SIG-M5 (cell line): ENCODE results near the gene TCERG1L.

ENCODE experiments used
- DNase-seq: peaks from one replicate; lab custom pipeline; 2025; lab: John Stamatoyannopoulos, UW

Gene TCERG1L

DNA sequence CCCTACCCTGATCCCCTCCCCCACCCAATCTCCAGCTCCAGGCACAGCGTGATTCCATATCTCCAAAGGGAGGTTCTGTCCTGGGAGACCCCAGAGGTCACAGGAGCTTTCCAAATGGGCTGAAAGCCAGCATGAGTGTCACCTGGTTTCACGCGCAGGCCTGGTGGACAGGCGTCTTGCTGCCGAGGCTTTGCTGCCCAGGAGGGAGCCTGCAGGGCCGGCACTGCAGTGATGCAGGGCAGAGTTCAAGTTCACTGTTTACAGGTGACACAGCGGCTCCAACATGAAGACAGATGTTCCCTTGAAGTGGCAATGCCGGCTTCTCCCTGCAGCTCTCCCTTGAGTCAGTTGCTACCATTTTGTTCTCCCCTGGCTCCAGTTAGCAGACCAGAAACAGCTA, 104.3 kb downstream of the TCERG1L start:
- DNase-seq, result no peak

DNA sequence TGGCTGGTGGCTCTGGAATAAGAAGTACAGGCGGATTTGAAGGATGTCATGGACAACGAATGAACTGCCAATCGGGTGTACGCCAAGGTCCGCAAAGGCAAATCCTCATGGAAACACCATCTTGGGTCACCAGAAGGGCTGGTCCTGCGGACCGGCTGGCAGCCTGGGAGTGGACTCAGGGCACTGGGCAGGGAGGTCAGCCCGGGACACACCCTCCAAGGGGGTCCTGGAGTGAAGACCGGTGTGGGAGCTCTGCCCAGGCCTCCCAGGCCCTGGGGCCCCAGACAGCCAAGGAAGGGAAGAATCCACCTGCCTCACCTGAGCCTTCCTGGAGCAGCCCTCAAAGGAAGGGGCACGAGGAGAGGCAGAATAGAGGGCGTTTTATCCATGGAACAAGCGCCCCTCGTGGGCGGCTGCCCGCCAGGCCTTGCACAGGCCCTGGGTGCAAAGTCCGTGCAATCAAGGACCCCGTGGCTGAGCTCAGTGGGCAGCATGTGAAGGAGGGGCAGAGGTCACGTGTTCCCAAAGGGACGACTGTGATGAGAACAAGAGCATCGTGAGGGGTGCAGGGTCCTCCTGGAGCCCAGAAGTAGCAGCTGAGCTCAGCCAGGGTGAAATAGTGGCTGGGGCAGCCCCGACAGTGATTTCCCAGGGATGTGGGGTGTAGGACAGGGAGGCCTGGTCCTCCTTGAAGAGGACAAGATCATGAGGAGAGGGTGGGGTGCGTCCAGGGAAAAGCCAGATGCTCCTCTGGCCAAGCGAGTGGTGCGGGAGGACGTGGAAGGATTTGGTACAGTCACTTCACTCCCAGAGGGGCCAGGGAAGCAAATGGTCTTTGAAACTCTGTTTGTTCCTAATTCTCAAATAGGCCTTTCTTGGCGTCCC, 105.2 kb downstream of the TCERG1L start:
- no peak for DNase-seq

DNA sequence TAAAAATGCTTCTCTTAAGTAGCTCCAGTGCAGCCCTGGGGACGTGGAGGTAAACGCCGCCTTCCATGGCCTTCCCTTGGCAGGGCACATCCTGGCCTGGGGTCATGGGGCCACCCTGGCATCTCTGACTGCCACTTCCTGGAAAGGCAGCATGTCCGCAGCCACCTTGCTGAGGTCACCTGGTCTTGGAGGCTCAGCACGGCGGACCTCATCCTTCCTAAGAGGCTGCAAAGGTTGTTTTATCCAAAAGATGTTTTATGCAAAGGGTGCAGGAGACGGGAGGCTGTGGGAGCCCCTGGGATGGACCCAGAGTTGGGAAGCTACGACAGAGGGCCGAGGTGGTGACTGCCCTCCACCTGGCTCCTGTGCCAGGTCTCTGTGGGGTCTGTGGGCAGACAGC, 106.0 kb downstream of the TCERG1L start:
- DNase-seq, result no peak

DNA sequence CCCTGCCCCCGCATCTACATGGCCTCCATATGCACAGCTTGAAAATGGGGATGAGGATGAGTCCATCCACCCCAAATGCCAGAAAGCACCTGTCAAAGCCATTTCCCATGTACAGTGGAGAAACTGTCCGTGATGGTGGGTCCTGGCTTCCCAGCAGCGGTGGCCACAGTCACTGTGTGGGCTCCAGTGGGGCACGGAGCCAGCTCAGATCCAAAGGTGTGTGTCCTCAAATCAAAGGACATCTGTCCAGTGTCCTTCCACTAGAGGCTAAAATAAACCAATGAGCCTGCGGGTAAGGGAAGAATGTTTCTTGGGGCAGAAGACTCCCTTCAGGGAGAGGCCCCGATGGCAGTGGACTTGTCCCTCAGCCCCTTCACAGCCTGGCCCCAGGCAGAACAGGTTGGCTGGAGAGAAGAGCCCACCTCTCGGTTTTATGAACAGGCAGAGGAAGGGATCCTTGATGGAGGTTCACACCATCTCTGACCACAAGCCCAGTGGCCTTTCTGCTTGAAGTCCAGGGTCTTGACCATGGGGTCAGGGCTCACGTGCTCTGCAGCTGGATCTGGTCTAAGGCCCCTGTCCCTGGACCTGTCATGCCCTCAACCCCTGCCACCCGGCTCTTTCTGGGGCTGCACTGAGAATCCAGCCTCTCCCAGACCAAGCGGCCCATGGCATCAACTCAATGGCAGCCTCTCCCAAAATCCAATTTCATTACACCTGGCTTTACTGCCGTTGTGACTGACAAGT, 106.9 kb downstream of the TCERG1L start:
- no peak for DNase-seq

DNA sequence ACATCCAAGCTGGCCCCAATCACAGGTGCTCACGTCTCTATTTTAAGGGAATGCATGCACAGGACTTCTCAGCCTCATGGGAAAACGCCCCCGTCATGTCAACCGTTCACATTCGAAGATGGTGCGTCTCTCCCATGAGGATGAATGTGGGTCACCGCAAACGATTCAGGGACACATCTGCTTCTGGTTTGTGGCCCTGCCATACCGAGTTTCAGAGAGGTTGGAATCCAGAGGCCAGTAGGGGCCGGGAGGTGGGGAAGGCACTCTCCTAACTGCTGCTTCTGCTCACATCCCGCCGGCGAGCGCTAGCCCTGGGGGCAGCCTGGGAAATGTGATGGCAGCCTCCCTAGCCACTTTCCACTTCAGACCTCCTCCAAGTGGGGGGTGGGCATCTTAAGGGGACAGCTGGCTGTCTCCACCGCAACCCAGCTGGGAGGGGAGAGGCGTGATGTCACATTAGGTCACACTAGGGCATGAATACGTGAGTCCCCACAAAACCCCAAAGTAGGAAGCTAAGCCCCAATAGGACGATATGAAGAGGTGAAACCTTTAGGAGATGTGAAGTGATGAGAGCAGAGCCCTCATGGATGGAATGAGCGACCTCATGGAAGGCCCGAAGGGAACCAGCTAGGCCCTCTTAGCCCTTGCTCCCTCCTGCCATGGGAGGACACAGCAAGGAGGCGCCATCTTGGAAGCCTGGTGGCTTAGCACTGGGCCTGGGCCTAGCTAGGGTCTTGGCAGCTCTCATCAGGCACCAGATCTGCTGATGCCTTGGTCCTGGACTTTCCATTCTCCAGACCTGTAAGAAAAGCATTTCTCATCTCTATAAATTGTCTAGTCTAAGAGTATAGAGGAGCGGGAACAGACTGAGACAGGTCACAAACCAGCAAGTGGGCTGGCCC, 107.8 kb downstream of the TCERG1L start:
- DNase-seq, result no peak

DNA sequence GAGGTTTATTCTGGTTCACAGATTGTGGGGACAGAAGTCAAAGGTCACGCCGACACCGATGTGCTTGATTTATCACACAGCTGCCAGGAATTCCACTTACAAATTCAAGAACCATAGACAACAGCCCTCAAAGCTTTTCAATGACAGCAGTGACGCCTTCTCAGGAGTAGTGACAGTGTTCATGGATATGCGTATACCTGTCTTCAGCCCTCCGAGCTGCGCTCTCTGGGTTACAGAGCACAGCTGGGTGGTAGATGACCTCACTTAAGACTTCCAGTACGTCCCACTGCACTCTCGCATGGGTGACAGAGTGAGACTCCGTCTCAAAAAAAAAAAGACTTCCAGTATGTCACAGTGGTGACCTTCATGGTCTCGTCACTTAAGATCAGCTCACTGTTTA, 108.5 kb downstream of the TCERG1L start:
- no peak for DNase-seq

DNA sequence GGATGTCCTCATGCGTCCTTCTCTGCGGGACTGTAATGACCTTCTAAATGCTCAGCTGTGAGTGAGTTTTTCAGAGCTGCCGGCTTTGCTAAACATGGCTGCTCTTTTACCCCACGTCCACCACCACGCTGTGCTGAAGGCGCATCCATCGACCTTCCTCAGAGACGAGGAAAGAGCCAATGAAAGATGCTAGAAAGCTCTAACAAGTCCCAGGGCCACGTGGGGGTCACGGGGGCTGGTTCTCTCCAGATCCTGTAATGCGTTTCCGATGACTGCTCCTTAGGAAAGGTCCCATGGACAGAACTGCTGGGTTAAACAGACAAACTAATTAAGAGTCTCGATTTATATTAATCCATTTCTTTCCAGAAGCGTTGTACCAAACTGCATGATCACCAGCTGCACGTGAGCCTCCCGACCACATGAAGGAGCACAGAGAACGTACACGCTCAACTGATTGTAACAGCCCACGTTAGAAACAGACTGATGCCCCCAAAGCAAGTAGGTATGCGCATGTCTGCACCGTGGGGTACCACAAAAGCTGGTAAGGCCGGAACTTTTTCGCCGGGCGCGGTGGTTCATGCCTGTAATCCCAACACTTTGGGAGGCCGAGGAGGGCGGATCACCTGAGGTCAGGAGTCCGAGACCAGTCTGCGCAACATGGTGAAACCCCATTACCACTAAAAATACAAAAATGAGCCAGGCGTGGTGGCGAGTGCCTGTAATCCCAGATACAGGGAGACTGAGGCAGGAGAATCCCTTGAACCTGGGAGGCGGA, 109.6 kb downstream of the TCERG1L start:
- DNase-seq, result no peak

DNA sequence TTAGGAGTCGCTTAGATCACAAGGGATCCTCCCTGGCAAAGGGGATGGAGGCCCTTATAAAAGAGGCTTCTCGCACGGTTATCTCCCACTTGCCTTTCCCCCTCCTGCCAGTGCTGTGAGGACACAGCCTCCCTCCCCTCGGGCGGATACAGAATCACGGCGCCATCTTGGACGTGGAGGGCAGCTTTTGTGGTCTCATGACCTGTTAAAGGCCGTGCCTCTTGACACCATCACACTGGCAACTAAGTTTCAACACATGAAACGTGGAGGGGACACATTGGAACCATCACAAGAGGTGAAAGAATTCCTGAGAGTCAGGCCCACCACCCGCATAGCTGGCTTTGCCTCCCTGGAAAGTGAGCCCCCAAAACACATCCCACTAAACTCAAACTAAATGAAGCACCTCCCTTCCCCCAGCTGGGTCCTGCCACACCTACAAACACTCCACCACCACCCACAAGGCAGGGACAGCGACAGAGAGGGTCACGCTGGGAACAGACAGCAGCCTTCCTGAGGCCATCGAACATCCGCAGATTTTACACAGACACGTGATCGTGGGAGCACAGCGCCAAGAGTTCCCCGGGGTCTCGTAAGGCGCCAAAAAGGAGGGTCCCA, 110.6 kb downstream of the TCERG1L start:
- no peak for DNase-seq

DNA sequence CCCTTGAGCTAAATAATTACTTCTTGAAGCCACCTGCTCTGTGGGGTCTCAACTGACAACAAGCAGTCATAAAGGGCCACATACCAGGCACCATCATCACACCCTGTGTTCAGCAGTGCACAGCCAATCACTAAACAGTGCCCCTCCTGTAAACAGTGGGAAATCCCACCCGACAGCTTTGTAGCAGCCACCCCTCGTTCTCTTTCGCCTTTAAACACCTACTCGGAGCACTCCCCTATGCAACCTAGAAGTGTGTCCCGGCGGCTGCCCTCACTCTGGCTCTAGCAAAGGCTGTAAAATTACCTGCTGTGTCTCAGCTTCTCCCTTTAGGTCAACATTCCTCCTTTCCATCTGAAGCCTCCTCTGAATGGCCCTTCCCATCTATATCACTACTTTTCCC, 111.9 kb downstream of the TCERG1L start:
- no peak for DNase-seq

DNA sequence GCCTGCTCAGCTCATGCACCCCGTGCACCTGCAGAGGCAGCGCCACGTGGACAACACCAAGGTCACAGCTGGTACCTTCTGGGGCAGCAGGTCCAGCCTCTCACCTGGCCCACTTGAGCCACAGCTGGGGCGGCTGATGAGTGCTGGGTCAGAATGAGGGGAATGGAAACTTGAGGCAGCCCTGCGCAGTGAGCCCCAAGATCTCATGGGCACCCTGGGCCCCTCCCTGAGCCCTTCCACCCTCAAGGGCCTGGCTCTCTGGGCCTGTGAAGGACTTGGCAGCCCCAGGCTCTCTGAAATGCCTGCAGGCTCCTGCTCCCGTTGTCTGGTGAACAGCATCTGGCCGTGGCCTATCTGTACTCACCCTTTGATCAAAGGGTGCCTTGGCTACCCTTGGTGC, 112.7 kb downstream of the TCERG1L start:
- DNase-seq, result no peak

DNA sequence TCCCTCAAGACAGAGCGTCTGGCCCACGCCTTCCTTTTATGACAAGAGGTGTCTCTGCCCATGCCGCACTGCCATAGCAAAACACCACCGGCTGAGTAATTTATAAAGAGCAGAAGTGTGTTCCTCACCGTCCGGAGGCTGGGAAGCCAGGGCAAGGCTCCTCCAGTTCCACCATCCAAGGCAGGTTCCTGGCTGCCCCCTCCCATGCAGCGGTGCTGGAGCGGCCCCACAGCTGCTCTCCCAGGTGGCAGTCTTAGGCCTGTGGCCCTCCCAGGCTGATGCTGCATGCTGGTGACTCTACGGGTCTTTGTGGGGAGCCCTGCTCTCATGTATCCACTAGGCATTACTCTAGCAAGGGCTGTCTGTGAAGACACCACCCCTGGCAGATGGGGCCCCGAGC, 113.1 kb downstream of the TCERG1L start:
- DNase-seq, result no peak

DNA sequence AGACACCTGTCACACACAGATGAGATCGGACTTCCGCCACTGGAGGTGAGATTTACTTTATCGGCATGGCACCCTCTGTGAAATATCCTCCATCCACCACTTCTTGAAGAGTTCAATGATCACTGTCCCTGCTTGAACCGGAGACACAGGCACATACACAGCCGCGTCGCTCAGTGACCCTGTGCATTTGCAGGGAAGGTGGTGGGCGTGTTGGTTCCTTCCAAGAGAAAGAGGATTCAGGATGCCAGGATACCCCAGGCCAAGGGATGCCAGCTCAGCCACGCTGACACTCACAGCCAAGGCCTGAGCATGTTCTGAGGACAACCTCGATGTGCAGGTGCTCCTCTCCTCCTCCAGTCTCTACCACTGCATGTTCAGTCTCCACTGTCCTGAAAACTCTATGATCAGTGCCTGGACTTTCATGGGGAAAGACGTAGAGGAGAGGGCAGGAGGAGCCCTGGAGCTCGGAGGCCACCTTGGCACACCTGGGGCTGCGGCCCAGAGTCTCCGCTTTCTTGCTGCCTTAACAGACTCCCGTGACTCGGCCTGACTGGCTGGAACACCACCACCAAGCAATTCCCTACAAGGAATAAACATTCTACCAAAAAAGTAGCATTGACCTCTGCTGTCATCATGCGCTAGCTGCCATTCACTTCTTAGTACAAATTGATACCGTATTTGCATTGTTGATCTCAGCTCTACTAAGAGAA, 115.2 kb downstream of the TCERG1L start:
- DNase-seq, result no peak

DNA sequence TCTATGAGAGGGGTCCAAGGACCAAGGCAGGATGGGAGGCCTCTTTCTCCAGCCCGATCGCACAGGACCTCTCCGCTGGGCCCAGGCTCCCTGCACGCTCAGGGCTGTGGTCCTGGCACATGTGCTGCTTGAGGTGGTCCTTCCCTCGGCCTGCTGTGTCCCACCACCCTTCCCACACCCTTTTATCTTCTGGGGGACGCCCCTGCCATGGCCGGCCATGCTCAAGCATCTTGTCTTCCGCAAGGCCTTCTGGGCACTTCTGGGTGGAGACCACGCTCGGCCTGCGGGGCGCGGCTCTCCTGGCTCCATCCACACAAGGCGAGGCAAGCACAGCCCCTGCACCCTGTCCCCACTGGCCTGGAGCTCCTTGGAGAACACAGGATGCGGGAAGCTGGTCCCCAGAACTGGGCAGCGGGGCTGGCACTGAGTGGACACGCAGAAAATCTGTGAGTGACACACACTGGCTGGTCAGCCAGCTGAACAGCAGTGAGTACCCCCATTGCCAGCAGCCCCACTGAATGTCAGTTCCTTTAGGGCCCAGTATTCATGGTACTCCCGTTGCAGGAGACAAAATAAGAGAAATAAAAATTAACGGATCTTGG, 115.9 kb downstream of the TCERG1L start:
- DNase-seq, result no peak

DNA sequence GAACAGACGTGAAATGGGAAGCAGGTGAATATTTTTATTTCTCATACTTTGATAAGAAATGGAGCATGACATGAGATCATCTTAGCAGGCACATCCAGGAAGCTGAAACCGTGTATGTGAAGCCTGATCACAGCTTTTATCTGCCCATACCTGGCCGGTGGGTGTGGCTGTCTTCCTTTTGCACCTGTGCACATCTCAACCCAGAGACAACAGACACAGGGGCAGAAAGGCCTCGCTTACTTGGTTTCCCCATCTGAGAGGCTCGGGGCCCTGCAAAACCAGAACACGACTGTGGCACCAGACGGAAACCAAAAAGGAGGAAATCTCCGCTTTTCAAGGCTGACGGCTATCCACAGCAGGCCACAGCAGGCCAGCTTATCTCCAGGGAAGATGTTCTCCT, 116.4 kb downstream of the TCERG1L start:
- DNase-seq, result no peak

DNA sequence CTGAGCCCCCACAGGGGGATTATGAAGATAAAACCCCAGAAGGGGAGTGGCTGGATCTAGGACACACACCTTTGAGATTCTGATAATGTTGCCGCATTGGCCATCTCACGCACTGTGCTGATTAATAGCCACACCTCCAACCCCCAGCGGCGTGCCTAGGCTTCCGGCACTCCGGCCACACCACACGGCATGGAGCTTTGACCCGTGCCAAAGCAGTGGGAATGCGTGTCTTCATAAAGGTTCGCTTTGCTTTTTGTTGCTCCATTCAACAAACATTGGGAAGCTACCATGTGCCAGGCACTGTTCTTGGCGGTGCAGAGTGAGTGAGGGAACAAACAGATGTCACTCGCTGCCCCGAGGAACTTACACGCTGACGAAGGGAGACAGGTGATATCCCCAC, 117.6 kb downstream of the TCERG1L start:
- DNase-seq, result no peak

DNA sequence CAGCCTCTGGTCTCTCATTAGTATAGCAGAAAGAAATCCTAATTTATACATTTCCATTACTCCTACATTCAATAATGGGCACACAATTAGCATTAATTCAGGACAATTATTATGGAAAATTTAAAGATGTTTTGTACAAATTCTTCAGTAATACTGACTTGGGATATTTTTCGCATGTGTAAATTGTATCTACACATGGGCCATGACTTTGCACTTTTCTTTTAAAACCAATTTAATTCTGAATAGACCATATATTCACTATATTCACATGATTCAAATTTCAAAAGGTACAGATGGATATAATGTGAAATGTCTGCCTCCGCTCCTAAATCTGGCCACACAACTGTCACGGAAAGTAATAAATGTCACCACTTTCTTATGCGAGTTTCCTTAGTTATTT, 123.0 kb downstream of the TCERG1L start:
- no peak for DNase-seq

DNA sequence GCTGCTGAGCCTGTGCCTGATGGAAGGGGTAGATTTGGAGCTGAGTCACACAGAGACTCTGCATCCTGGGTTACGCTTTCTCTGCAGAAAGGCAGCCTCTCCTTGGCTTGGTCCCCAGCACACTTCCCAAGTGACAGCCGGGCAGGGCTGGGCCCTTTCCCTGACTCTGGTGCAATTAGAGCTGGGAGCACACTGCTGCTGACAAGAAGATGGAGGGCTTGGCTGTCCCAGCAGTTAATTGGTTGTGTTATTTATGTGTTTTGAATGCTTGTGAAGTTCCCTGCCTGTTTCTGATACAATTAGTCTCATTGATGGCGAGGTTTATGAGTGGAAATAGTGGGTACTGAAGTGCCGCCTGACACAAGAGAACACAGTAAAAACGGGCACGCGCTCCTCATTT, 123.6 kb downstream of the TCERG1L start:
- no peak for DNase-seq

DNA sequence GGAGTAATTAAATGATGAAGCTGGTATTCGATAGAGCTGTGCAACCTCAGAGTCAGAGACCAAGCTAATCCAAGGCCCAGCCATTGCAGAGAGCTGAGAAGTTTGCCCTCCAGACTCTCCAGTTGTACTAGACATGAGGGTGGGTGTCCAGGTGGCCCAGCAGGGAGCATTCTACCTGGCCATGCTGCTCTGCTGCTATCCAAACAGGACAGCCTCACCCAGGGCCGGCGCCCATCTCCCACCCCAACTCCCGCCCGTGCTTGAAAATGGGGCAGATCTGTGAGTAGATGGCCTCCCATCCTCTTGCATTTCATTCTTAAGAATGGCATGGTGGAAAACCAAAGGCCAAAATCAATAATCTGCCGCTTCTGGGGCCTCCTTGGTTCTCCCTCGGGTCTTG, 124.2 kb downstream of the TCERG1L start:
- no peak for DNase-seq

DNA sequence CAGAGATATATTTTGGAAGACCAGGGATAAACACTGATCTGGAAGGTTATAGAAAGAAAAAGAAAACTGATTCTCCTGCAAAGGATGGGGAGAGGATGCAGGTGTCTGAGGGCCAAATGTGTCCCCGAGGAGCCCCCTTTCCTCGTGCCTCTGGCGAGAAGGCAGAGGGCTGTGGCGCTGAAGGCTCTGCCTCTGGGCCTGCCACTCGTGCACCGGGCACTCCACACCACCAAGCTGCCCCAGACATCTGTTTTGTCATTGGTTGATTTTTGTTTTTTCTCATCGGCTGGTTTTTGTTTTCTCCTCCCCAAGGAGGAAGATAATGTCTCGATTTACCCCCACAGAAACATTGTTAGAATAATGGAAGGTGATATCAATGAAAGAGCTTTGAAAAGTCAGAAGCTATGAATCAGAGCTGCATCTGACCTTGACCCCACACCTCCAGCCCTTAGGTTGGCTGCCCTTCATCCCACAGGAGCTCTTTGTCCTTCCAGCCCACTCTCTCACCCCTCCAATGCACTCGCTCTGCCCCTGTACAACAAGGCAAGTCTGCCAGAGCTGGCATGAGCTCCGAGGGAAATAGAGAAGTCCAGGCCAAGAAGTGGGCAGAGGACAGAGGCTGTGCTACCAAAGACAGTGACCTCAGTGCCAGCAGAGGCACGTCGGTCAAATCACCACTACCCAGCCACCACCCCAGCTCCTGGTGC, 124.8 kb downstream of the TCERG1L start:
- DNase-seq, result no peak

DNA sequence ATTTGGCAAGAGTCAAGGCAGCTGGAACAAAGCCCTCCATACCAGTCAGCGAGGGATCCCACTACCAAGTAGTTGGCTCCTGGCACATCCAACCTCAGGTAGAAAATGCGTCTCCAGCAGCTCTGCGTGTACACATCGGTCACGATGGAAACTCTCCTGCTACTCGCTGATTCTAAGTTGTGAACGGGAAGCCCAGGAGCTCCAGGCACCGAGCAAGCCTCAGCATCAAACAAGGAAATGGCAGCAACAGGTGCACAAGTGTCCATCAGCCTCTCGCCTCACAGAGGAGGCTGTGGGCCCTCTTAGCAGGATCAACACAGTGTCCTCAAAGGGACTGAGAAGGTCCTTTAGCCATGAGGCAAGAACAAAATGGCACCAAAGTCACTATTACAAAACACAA, 127.0 kb downstream of the TCERG1L start:
- no peak for DNase-seq
